Fibroblast of the conjunctiva (primary cell): ENCODE data around the gene ADORA3.

Experiments
- DNase-seq: peaks from one replicate; pipeline ENCODE4 v3.0.0-alpha.2; 2010; ENCODE audit warnings: low read depth

Gene ADORA3

GRCh38 chr1:111474521-111474920 is 28.9 kb downstream of the ADORA3 start:
- no peak for DNase-seq

GRCh38 chr1:111474106-111474505 is 29.3 kb downstream of the ADORA3 start:
- no peak for DNase-seq

GRCh38 chr1:111471538-111471937 is 31.9 kb downstream of the ADORA3 start:
- no peak for DNase-seq

- no peak for DNase-seq
Observed at GRCh38 chr1:111471012-111471411, 32.4 kb downstream of the ADORA3 start.

GRCh38 chr1:111470596-111470995 is 32.8 kb downstream of the ADORA3 start:
- DNase-seq: no peak

- DNase-seq: no peak
Observed at GRCh38 chr1:111469539-111469938, 33.9 kb downstream of the ADORA3 start.

GRCh38 chr1:111468717-111469100 is 34.7 kb downstream of the ADORA3 start:
- no peak for DNase-seq

GRCh38 chr1:111467865-111468716 is 35.3 kb downstream of the ADORA3 start:
- no peak for DNase-seq

- DNase-seq: no peak
Observed at GRCh38 chr1:111466480-111466879, 37.0 kb downstream of the ADORA3 start.

GRCh38 chr1:111465754-111466153 is 37.7 kb downstream of the ADORA3 start:
- no peak for DNase-seq

GRCh38 chr1:111463029-111463683 is 40.3 kb downstream of the ADORA3 start:
- DNase-seq: no peak

GRCh38 chr1:111462370-111463028 is 40.9 kb downstream of the ADORA3 start:
- DNase-seq: no peak

- no peak for DNase-seq
Observed at GRCh38 chr1:111461765-111462164, 41.7 kb downstream of the ADORA3 start.

- no peak for DNase-seq
Observed at GRCh38 chr1:111455642-111456031, 47.8 kb downstream of the ADORA3 start.

- no peak for DNase-seq
Observed at GRCh38 chr1:111454859-111455641, 48.4 kb downstream of the ADORA3 start.

GRCh38 chr1:111453706-111454105 is 49.7 kb downstream of the ADORA3 start:
- DNase-seq: no peak

- DNase-seq: no peak
Observed at GRCh38 chr1:111452581-111452980, 50.9 kb downstream of the ADORA3 start.

- DNase-seq: no peak
Observed at GRCh38 chr1:111450185-111450584, 53.2 kb downstream of the ADORA3 start.

- DNase-seq: no peak
Observed at GRCh38 chr1:111449703-111450017, 53.8 kb downstream of the ADORA3 start.
